Mammary epithelial cell (primary cell): Measurements from ENCODE around the gene TTLL9.

Experiments used
- CTCF ChIP-seq, 2 donors: IDR thresholded peaks in 1 of 2; conservative IDR thresholded peaks in 1 of 2; 2 replicates each; pipeline ENCODE4 v1.5.1; 2011 to 2012; ENCODE audit warnings: inconsistent platforms in 2 of 2, low read length in 2 of 2, mild to moderate bottlenecking in 2 of 2, control low read depth in 1 of 2, low read depth in 1 of 2; ENCODE audit not compliant: insufficient read depth in 1 of 2; ENCODE audit errors: extremely low read depth in 1 of 2
- EZH2 ChIP-seq: IDR thresholded peaks from 2 replicates; pipeline ENCODE4 v1.6.1; 2012; ENCODE audit warnings: low read length, inconsistent platforms, borderline replicate concordance

- no peak for TF ChIP-seq CTCF (conservative IDR thresholded peaks at IDR 0.05 in 1 of 2, IDR thresholded peaks at IDR 0.05 in 1 of 2; ENCODE audit: extremely low read depth in 1 of 2, insufficient read depth in 1 of 2, low read depth in 1 of 2, low read length in 2 of 2)
- no peak for TF ChIP-seq EZH2
These were observed 84.1 kb downstream of the TTLL9 start for GRCh38 chr20:31954500-31954899.
